DOHH2 (cell line): ENCODE measurements around the gene NKD1.
A peak's percentile ranks its signal among the peaks of the same experiment; 100 is the strongest.

Experiments used
- H3F3A ChIP-seq: fragments of 200-600 bp; sonication (generic), shearing (Covaris generic); 2 replicates; pipeline ENCODE4 v1.6.0; 2016; ENCODE audit warnings: antibody characterized with exemption, mild to moderate bottlenecking; ENCODE audit not compliant: control insufficient read depth, insufficient read depth
- H3K27ac ChIP-seq: fragments of 200-600 bp; sonication (generic); 2 replicates; pipeline ENCODE4 v1.5.1; 2014; ENCODE audit warnings: low read depth, mild to moderate bottlenecking, low read length, moderate library complexity
- H3K27me3 ChIP-seq: fragments of 200-600 bp; sonication (generic); 2 replicates; pipeline ENCODE4 v1.6.1; 2014; ENCODE audit warnings: mild to moderate bottlenecking, low read length, mixed read lengths; ENCODE audit not compliant: control insufficient read depth
- H3K36me3 ChIP-seq: fragments of 200-600 bp; sonication (generic); 2 replicates; pipeline ENCODE4 v1.6.1; 2014; ENCODE audit warnings: mild to moderate bottlenecking, low read length, moderate library complexity, mixed read lengths; ENCODE audit not compliant: control insufficient read depth
- H3K4me1 ChIP-seq: fragments of 200-600 bp; sonication (generic); 2 replicates; pipeline ENCODE4 v1.6.1; 2014; ENCODE audit warnings: mild to moderate bottlenecking, low read length, mixed read lengths; ENCODE audit not compliant: control insufficient read depth
- H3K4me2 ChIP-seq: fragments of 200-600 bp; sonication (generic); 2 replicates; pipeline ENCODE4 v1.6.0; 2014; ENCODE audit warnings: mild to moderate bottlenecking, low read length, moderate library complexity
- H3K4me3 ChIP-seq: fragments of 200-600 bp; sonication (generic); 2 replicates; pipeline ENCODE4 v1.5.1; 2014; ENCODE audit warnings: mild to moderate bottlenecking, low read length, mixed read lengths
- H3K79me2 ChIP-seq: fragments of 200-600 bp; sonication (generic); 2 replicates; pipeline ENCODE4 v1.6.1; 2014; ENCODE audit warnings: mild to moderate bottlenecking, low read length, mixed read lengths; ENCODE audit not compliant: control insufficient read depth
- H3K9me2 ChIP-seq: fragments of 200-600 bp; sonication (generic); replicated peaks from 2 replicates; pipeline ENCODE4 v1.6.1; 2014; ENCODE audit warnings: mild to moderate bottlenecking, low read length, mixed read lengths; ENCODE audit not compliant: control insufficient read depth
- H3K9me3 ChIP-seq: fragments of 200-600 bp; sonication (generic); 2 replicates; pipeline ENCODE4 v1.6.1; 2014; ENCODE audit warnings: antibody characterized with exemption, low read length, mixed read lengths; ENCODE audit not compliant: control insufficient read depth, insufficient read depth
- H4K20me1 ChIP-seq: fragments of 200-600 bp; sonication (generic); 2 replicates; pipeline ENCODE4 v1.6.0; 2014; ENCODE audit warnings: low read depth, mild to moderate bottlenecking, antibody characterized with exemption, low read length, moderate library complexity; ENCODE audit not compliant: control insufficient read depth, insufficient read depth
- EZH2phosphoT487 ChIP-seq: fragments of 200-600 bp; sonication (generic); IDR thresholded peaks from 2 replicates; pipeline ENCODE4 v1.6.1; 2017; ENCODE audit warnings: borderline replicate concordance, mild to moderate bottlenecking, antibody characterized with exemption, low read length, moderate library complexity, mixed read lengths
- TF ChIP-seq, protein P1 (sequence below): fragments of 200-600 bp; sonication (generic); IDR thresholded peaks from one replicate; pipeline ENCODE4 v1.5.1; 2014; ENCODE audit warnings: antibody characterized with exemption, mild to moderate bottlenecking, low read depth, low read length; ENCODE audit not compliant: poor library complexity, severe bottlenecking

The NKD1 gene

GRCh38 chr16:50592996-50593395 lies 44.8 kb downstream of the NKD1 start:
- no peak overlapping the region for H3K4me2 ChIP-seq
- TF ChIP-seq, protein P1, sequence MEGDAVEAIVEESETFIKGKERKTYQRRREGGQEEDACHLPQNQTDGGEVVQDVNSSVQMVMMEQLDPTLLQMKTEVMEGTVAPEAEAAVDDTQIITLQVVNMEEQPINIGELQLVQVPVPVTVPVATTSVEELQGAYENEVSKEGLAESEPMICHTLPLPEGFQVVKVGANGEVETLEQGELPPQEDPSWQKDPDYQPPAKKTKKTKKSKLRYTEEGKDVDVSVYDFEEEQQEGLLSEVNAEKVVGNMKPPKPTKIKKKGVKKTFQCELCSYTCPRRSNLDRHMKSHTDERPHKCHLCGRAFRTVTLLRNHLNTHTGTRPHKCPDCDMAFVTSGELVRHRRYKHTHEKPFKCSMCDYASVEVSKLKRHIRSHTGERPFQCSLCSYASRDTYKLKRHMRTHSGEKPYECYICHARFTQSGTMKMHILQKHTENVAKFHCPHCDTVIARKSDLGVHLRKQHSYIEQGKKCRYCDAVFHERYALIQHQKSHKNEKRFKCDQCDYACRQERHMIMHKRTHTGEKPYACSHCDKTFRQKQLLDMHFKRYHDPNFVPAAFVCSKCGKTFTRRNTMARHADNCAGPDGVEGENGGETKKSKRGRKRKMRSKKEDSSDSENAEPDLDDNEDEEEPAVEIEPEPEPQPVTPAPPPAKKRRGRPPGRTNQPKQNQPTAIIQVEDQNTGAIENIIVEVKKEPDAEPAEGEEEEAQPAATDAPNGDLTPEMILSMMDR = no peak
- no peak for TF ChIP-seq EZH2phosphoT487

DNA sequence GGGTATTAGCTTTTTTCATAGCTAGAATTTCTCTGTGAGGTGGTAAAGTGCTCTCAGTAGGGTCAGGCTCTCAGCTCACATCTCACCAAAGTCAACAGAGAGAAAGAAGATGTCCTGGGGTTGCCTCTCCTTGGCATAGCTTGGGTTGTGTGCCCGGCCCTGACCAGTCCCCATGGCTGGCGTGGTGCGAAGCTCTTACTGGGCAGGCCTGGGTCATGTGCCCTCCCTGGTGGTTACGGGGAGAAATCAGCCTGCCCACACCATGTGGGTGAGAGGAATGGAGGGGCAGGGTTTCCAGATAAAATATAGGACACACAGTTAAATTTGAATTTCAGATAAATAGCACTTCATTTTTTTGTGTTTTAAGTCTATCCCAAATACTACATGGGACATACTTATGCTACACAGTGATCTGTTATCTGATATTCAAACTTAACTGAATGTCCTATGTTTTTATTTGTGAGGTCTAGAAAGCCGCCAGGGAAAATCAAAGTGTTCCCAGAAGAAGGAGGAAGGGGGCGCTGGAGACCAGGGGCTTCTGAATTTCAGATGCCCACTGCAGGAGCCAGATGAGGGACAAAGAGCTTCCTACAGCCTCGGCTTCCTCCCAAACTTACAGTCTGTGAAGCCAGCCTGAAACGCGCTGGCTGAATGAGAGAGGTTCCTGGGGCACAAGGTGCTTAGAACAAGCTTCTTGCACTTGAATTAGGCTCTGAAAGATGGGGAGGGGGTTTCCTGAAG lies 45.4 kb downstream of the NKD1 start:
- no peak overlapping the region for H3K4me3 ChIP-seq
- H3K9me3 ChIP-seq = no peaks in the 10 kb centered on the region
- H3K27ac ChIP-seq = no peak overlapping the region
- no peaks in the 10 kb centered on the region for H3F3A ChIP-seq
- no peaks in the 10 kb centered on the region for H3K36me3 ChIP-seq
- H3K9me2 ChIP-seq = no peaks in the 10 kb centered on the region
- no peaks in the 10 kb centered on the region for H3K4me1 ChIP-seq
- H3K4me2 ChIP-seq = no peak overlapping the region
- no peaks in the 10 kb centered on the region for H3K27me3 ChIP-seq
- H4K20me1 ChIP-seq = no peaks in the 10 kb centered on the region
- TF ChIP-seq, protein P1 = peak; percentile 19
- TF ChIP-seq EZH2phosphoT487 = no peak
- no peaks in the 10 kb centered on the region for H3K79me2 ChIP-seq

More at GRCh38 chr16:50592996-50593395, 44.8 kb downstream of the NKD1 start:
- Histone ChIP-seq H3K9me2 (no peaks in the 10 kb centered on the region), H3K4me3 (no peak overlapping the region), H3F3A (no peaks in the 10 kb centered on the region), H4K20me1 (no peaks in the 10 kb centered on the region), H3K27ac (no peak overlapping the region), H3K4me1 (no peaks in the 10 kb centered on the region), H3K27me3 (no peaks in the 10 kb centered on the region), H3K9me3 (no peaks in the 10 kb centered on the region), H3K79me2 (no peaks in the 10 kb centered on the region), H3K36me3 (no peaks in the 10 kb centered on the region)

- H3F3A ChIP-seq = no peaks in the 10 kb centered on the region
- no peak for TF ChIP-seq EZH2phosphoT487
- TF ChIP-seq, protein P1 = no peak
- H3K36me3 ChIP-seq = no peaks in the 10 kb centered on the region
- H3K4me2 ChIP-seq = no peak overlapping the region
- no peaks in the 10 kb centered on the region for H3K9me3 ChIP-seq
- no peak overlapping the region for H3K27ac ChIP-seq
- no peaks in the 10 kb centered on the region for H4K20me1 ChIP-seq
- H3K27me3 ChIP-seq = no peaks in the 10 kb centered on the region
- no peaks in the 10 kb centered on the region for H3K79me2 ChIP-seq
- no peaks in the 10 kb centered on the region for H3K9me2 ChIP-seq
- no peak overlapping the region for H3K4me3 ChIP-seq
- H3K4me1 ChIP-seq = no peaks in the 10 kb centered on the region
Observed at GRCh38 chr16:50594308-50595260, 46.4 kb downstream of the NKD1 start.
